ENCODE measurements around the gene MYH7. TPM values are rescaled to one million over a fixed set of nuclear protein-coding genes. Genes with fewer than 3 reads are reported as not detected.

MYH7 gene
- total RNA-seq, 1 experiment from 2014 or later = not detected

- peak; percentile 51; the same call in 1 of the 2 replicates for TF ChIP-seq E2F5 (CRISPR knock-in tag; IDR thresholded peaks at IDR 0.05)
- no peak for TF ChIP-seq STAT6 (CRISPR knock-in tag; conservative IDR thresholded peaks at IDR 0.05; ENCODE audit: low read depth)
Measured at GRCh38 chr14:23366426-23366921, 69.0 kb downstream of the MYH7 start (continued).

- H3K9me3 Mint-ChIP-seq = no peaks in the 10 kb centered on the region
- ATAC-seq (peak; percentile 72), DNase-seq (ENCODE audit: low spot score) (no peak)
- ChIA-PET CTCF (interaction anchor here (0.7 to 9.1 kb wide), 16 partner anchors 11 to 297 kb away, joined by 3 to 82 read pairs (median 6); partner anchors contain the start of genes CMTM5, PABPN1 and SLC22A17), POLR2A (interaction anchor here (1.0 to 2.2 kb wide), 8 partner anchors 9 to 182 kb away, joined by 3 to 12 read pairs (median 6); partner anchors contain the start of genes PABPN1, SLC22A17 and SLC7A8)
- H3K4me3 Mint-ChIP-seq = peak overlapping the region; percentile 71
- peaks cover 45% of the 10 kb centered on the region for H3K27me3 Mint-ChIP-seq (ENCODE audit: low read depth)
- 0 out of 2 replicates have a peak, but pooled peaks cover 2% of the 10 kb centered on the region for H3K36me3 Mint-ChIP-seq
- H3K4me1 Mint-ChIP-seq = peaks cover 30% of the 10 kb centered on the region
- no peak overlapping the region for H3K27ac Mint-ChIP-seq
- TF ChIP-seq RELA (CRISPR knock-in tag; IDR thresholded peaks at IDR 0.05; ENCODE audit: borderline replicate concordance) = peak; percentile 54; the same call in 1 of the 2 replicates
- TF ChIP-seq JUN (CRISPR knock-in tag; IDR thresholded peaks at IDR 0.05) = peak; percentile 56; the same call in 1 of the 2 replicates
- TF ChIP-seq KAT7 (CRISPR knock-in tag; IDR thresholded peaks at IDR 0.05; ENCODE audit: borderline replicate concordance) = peak; percentile 92; the same call in 1 of the 2 replicates
- TF ChIP-seq USF2 (CRISPR knock-in tag; IDR thresholded peaks at IDR 0.05) = no peak
- no peak for TF ChIP-seq ZNF121 (CRISPR knock-in tag; IDR thresholded peaks at IDR 0.05)
- TF ChIP-seq ZNF232 (CRISPR knock-in tag; IDR thresholded peaks at IDR 0.05) = no peak
- TF ChIP-seq ESRRA (CRISPR knock-in tag; IDR thresholded peaks at IDR 0.05; ENCODE audit: borderline replicate concordance) = 0 out of 2 replicates have a peak, but pooled peaks have one; percentile 41
- TF ChIP-seq ATF3 (CRISPR knock-in tag; conservative IDR thresholded peaks at IDR 0.05) = 0 out of 2 replicates have a peak, but pooled peaks have one; percentile 37
- peak; percentile 43; the same call in 1 of the 2 replicates for TF ChIP-seq FOXP4 (CRISPR knock-in tag; IDR thresholded peaks at IDR 0.05)
- TF ChIP-seq ETV6 (CRISPR knock-in tag; IDR thresholded peaks at IDR 0.05) = 0 out of 2 replicates have a peak, but pooled peaks have one; percentile 22
- TF ChIP-seq STAT6 (CRISPR knock-in tag; conservative IDR thresholded peaks at IDR 0.05; ENCODE audit: low read depth) = no peak
- TF ChIP-seq SOX15 (CRISPR knock-in tag; IDR thresholded peaks at IDR 0.05) = no peak
- TF ChIP-seq ZNF281 (CRISPR knock-in tag; IDR thresholded peaks at IDR 0.05) = peak; percentile 12; the same call in 1 of the 2 replicates
- no peak; the same call in 1 of the 2 replicates for TF ChIP-seq ARID4B (CRISPR knock-in tag; IDR thresholded peaks at IDR 0.05; ENCODE audit: borderline replicate concordance)
Measured at GRCh38 chr14:23365732-23366425, 69.6 kb downstream of the MYH7 start.

All from WTC11 (cell line).